AG04449 (cell line): ENCODE results near the gene SMC6.
A peak's percentile ranks its signal among the peaks of the same experiment; 100 is the strongest.

ENCODE experiments used
- CTCF ChIA-PET: fragments of 350-600 bp; formaldehyde crosslinking; extraction: SDS; loops from one replicate; lab custom pipeline; 2021; ENCODE audit warnings: antibody characterized with exemption; lab: Yijun Ruan, JAX
- POLR2A ChIA-PET: fragments of 400-600, 350-600 bp; formaldehyde crosslinking; extraction: SDS; loops from one replicate; lab custom pipeline; 2020; ENCODE audit warnings: antibody characterized with exemption, inconsistent platforms; lab: Yijun Ruan, JAX
- DNase-seq: peaks from one replicate; pipeline ENCODE4 v3.0.0-alpha.2; 2010; ENCODE audit warnings: low read depth, low spot score
- H3K4me3 ChIP-seq: 2 replicates; pipeline ENCODE4 v1.5.1; 2011; ENCODE audit warnings: low read depth, mild to moderate bottlenecking, control low read depth, low read length
- CTCF ChIP-seq: IDR thresholded peaks from one replicate; pipeline ENCODE4 v1.5.1; 2011; ENCODE audit warnings: mild to moderate bottlenecking, moderate library complexity, low read length, control low read depth, inconsistent platforms; ENCODE audit not compliant: insufficient read depth; ENCODE audit errors: missing control alignments

SMC6 gene

GRCh38 chr2:17758118-17758517, 4.5 kb upstream of the SMC6 start:
- no peak for TF ChIP-seq CTCF
- POLR2A ChIA-PET, result no interaction called here
- CTCF ChIA-PET, result interaction anchor here (0.7 to 1.0 kb wide), 2 partner anchors 73 to 515 kb away, joined by 3 read pairs; no protein-coding TSS in a partner anchor

GRCh38 chr2:17757321-17757720, 3.7 kb upstream of the SMC6 start:
- no peak for DNase-seq
- H3K4me3 ChIP-seq, result no peak overlapping the region
- CTCF ChIA-PET, result interaction anchor here (0.7 to 1.0 kb wide), 2 partner anchors 74 to 516 kb away, joined by 3 read pairs; no protein-coding TSS in a partner anchor
- TF ChIP-seq CTCF, result no peak
- POLR2A ChIA-PET, result no interaction called here

More at GRCh38 chr2:17758118-17758517, 4.5 kb upstream of the SMC6 start:
- H3K4me3 ChIP-seq, result no peak overlapping the region
- no peak for DNase-seq

GRCh38 chr2:17756668-17757067, 3.1 kb upstream of the SMC6 start:
- no peak for TF ChIP-seq CTCF
- POLR2A ChIA-PET, result interaction anchor here (0.6 kb wide), 1 partner anchor 189 kb away, joined by 3 read pairs; no protein-coding TSS in a partner anchor
- no peak for DNase-seq
- CTCF ChIA-PET, result interaction anchor here (1.0 to 1.2 kb wide), 2 partner anchors 393 to 420 kb away, joined by 3 to 4 read pairs; no protein-coding TSS in a partner anchor
- H3K4me3 ChIP-seq, result no peak overlapping the region

- DNase-seq, result no peak
- CTCF ChIA-PET, result interaction anchor here (1.1 kb wide), 1 partner anchor 35 kb away, joined by 4 read pairs; no protein-coding TSS in a partner anchor
- TF ChIP-seq CTCF, result no peak
- peak overlapping the region; percentile 84 for H3K4me3 ChIP-seq
- POLR2A ChIA-PET, result interaction anchor here (0.9 kb wide), 1 partner anchor 33 kb away, joined by 3 read pairs; no protein-coding TSS in a partner anchor
Measured at GRCh38 chr2:17754773-17755425, 1.3 kb upstream of the SMC6 start.

GRCh38 chr2:17752892-17753802, 463 bp downstream of the SMC6 start:
- ChIA-PET CTCF (no interaction called here), POLR2A (interaction anchor here (0.6 kb wide), 1 partner anchor 620 kb away, joined by 3 read pairs; no protein-coding TSS in a partner anchor)
- TF ChIP-seq CTCF, result no peak
- no peak for DNase-seq
- peak overlapping the region; percentile 84 for H3K4me3 ChIP-seq

- no peak for TF ChIP-seq CTCF
- DNase-seq, result no peak
- POLR2A ChIA-PET, result no interaction called here
- CTCF ChIA-PET, result interaction anchor here (1.2 kb wide), 1 partner anchor 627 kb away, joined by 3 read pairs; no protein-coding TSS in a partner anchor
- H3K4me3 ChIP-seq, result peak overlapping the region; percentile 23; the same call in 1 of the 2 replicates
Measured at GRCh38 chr2:17752246-17752645, 1.4 kb downstream of the SMC6 start.
